ENCODE results near the gene EFCAB8. TPM values are rescaled to one million over a fixed set of nuclear protein-coding genes. Genes with fewer than 3 reads are reported as not detected.

Gene EFCAB8
- total and polyA plus RNA-seq, 4 donors: 0.25 TPM; not detected in 3

DNA sequence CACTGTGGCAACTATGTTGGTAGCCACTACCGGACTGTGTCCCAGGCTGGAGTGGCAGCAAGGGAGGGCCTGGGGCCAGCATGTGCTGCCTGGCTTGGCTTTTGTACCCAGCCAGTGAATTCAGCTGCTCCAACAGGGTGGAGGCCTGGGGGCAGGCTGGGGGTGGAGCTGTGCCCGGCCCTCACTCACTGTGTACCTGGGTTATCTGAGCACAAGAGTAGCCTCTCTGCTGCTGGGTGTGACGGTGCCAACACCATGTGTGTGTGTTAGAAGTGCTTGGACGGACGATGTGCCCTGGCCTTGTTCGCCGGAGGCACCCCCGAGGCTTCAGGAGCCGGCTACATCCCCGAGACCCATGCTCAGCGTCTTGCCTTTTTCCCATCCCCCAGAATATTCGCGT lies 49.2 kb downstream of the EFCAB8 start:
- Histone ChIP-seq H3K27me3 (ENCODE audit: control insufficient read depth in 4 of 4, insufficient read depth in 4 of 4, low read length in 3 of 4) (no peaks in the 10 kb centered on the region), H3K36me3 (ENCODE audit: control insufficient read depth in 4 of 4, insufficient read depth in 3 of 4, low read depth in 1 of 4, low read length in 3 of 4) (no peaks in the 10 kb centered on the region), H3K9ac (ENCODE audit: low read depth in 1 of 2, low read length in 2 of 2) (no peak overlapping the region), H3K27ac (ENCODE audit: low read depth in 1 of 2, low read length in 2 of 2) (no peak overlapping the region), H3K9me3 (ENCODE audit: control insufficient read depth in 4 of 4, low read length in 3 of 4) (no peaks in the 10 kb centered on the region), H3K4me1 (ENCODE audit: control insufficient read depth in 4 of 4, insufficient read depth in 4 of 4, low read length in 3 of 4) (no peaks in the 10 kb centered on the region), H3K4me3 (ENCODE audit: low read depth in 1 of 3, low read length in 3 of 3) (no peak overlapping the region)
- DNase-seq (ENCODE audit: low spot score): no peak
- TF ChIP-seq, protein P1, sequence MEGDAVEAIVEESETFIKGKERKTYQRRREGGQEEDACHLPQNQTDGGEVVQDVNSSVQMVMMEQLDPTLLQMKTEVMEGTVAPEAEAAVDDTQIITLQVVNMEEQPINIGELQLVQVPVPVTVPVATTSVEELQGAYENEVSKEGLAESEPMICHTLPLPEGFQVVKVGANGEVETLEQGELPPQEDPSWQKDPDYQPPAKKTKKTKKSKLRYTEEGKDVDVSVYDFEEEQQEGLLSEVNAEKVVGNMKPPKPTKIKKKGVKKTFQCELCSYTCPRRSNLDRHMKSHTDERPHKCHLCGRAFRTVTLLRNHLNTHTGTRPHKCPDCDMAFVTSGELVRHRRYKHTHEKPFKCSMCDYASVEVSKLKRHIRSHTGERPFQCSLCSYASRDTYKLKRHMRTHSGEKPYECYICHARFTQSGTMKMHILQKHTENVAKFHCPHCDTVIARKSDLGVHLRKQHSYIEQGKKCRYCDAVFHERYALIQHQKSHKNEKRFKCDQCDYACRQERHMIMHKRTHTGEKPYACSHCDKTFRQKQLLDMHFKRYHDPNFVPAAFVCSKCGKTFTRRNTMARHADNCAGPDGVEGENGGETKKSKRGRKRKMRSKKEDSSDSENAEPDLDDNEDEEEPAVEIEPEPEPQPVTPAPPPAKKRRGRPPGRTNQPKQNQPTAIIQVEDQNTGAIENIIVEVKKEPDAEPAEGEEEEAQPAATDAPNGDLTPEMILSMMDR (IDR thresholded peaks at IDR 0.05; ENCODE audit: low read depth, low read length, missing input control): no peak
- TF ChIP-seq EGR1 (IDR thresholded peaks at IDR 0.05; ENCODE audit: low read depth in 2 of 2): no peak
- TF ChIP-seq FOXA2 (IDR thresholded peaks at IDR 0.05): no peak
- WGBS: 84% methylated on average over 13 of the region's 13 CpGs

DNA sequence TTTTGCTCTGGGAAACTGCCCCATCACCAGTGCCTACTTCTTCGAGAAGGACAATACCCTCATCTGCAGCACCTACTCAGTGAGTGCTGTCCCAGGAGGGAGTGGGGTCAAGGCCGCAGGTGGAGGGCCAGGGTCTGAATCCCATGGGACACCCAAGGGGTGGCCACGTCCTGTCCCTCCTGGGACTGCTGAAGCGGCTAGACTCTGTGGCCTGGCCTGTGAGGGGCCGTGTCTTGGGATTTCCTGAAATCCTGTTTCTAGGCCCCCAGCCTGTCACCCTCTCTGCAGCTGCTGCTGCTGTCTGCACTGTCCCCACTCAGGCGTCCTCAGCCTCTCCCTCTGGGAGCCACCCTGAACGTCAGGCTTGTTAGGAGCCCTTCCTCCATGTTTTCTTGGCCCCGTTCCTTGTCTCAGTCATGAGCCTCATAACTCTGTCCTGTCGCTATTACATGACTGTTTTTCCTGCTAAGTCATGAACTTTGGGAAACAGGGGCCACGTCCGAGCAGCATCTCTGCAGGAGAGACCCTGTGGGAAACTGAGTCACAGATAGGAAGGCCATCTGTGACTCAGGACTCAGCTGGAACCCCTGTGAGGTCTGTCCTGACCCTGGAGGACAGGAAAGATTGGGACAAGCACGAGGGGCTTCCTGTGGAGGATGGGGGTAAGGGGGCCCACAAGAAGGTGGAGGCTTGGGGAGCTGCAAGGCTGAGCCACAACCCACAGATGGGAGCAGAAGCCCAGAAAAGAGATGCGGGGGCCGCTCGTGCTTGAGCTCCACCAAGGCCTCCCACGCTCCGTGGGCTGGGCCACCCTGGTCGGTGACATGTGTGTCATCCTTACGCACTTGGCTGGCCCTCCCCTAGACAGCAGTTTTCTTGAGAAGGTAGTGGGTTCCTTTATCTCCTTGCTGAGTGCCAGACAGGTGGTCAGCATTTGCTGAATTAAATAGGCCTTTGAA lies 49.9 kb downstream of the EFCAB8 start:
- DNase-seq (ENCODE audit: low spot score): no peak
- TF ChIP-seq, protein P2, sequence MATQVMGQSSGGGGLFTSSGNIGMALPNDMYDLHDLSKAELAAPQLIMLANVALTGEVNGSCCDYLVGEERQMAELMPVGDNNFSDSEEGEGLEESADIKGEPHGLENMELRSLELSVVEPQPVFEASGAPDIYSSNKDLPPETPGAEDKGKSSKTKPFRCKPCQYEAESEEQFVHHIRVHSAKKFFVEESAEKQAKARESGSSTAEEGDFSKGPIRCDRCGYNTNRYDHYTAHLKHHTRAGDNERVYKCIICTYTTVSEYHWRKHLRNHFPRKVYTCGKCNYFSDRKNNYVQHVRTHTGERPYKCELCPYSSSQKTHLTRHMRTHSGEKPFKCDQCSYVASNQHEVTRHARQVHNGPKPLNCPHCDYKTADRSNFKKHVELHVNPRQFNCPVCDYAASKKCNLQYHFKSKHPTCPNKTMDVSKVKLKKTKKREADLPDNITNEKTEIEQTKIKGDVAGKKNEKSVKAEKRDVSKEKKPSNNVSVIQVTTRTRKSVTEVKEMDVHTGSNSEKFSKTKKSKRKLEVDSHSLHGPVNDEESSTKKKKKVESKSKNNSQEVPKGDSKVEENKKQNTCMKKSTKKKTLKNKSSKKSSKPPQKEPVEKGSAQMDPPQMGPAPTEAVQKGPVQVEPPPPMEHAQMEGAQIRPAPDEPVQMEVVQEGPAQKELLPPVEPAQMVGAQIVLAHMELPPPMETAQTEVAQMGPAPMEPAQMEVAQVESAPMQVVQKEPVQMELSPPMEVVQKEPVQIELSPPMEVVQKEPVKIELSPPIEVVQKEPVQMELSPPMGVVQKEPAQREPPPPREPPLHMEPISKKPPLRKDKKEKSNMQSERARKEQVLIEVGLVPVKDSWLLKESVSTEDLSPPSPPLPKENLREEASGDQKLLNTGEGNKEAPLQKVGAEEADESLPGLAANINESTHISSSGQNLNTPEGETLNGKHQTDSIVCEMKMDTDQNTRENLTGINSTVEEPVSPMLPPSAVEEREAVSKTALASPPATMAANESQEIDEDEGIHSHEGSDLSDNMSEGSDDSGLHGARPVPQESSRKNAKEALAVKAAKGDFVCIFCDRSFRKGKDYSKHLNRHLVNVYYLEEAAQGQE (IDR thresholded peaks at IDR 0.05): no peak
- TF ChIP-seq JUND (IDR thresholded peaks at IDR 0.05): no peak
- TF ChIP-seq GABPA (IDR thresholded peaks at IDR 0.05 in 1 of 2, conservative IDR thresholded peaks at IDR 0.05 in 1 of 2): no peak
- no peak for TF ChIP-seq EGR1 (IDR thresholded peaks at IDR 0.05; ENCODE audit: low read depth in 2 of 2)
- no peak for TF ChIP-seq HNF4G (IDR thresholded peaks at IDR 0.05)
- no peak for TF ChIP-seq FOXA2 (IDR thresholded peaks at IDR 0.05)
- TF ChIP-seq, protein P1 (IDR thresholded peaks at IDR 0.05; ENCODE audit: low read depth, low read length, missing input control): no peak
- TF ChIP-seq TAF1 (conservative IDR thresholded peaks at IDR 0.05): no peak
- TF ChIP-seq NR2F2 (IDR thresholded peaks at IDR 0.05): no peak
- TF ChIP-seq, protein P3, sequence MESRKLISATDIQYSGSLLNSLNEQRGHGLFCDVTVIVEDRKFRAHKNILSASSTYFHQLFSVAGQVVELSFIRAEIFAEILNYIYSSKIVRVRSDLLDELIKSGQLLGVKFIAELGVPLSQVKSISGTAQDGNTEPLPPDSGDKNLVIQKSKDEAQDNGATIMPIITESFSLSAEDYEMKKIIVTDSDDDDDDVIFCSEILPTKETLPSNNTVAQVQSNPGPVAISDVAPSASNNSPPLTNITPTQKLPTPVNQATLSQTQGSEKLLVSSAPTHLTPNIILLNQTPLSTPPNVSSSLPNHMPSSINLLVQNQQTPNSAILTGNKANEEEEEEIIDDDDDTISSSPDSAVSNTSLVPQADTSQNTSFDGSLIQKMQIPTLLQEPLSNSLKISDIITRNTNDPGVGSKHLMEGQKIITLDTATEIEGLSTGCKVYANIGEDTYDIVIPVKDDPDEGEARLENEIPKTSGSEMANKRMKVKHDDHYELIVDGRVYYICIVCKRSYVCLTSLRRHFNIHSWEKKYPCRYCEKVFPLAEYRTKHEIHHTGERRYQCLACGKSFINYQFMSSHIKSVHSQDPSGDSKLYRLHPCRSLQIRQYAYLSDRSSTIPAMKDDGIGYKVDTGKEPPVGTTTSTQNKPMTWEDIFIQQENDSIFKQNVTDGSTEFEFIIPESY (IDR thresholded peaks at IDR 0.05): no peak
- TF ChIP-seq HNF4A (conservative IDR thresholded peaks at IDR 0.05): no peak
- no peak for TF ChIP-seq RAD21 (IDR thresholded peaks at IDR 0.05)
- TF ChIP-seq YY1 (IDR thresholded peaks at IDR 0.05): no peak
- TF ChIP-seq, protein P4, sequence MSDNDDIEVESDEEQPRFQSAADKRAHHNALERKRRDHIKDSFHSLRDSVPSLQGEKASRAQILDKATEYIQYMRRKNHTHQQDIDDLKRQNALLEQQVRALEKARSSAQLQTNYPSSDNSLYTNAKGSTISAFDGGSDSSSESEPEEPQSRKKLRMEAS (IDR thresholded peaks at IDR 0.05): no peak
- TF ChIP-seq RXRA (IDR thresholded peaks at IDR 0.05): no peak
- TF ChIP-seq, protein P5, sequence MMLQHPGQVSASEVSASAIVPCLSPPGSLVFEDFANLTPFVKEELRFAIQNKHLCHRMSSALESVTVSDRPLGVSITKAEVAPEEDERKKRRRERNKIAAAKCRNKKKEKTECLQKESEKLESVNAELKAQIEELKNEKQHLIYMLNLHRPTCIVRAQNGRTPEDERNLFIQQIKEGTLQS (IDR thresholded peaks at IDR 0.05): no peak
- no peak for TF ChIP-seq SP1 (IDR thresholded peaks at IDR 0.05)
- TF ChIP-seq FOXA1 (IDR thresholded peaks at IDR 0.05): no peak
- Histone ChIP-seq H3K9me3 (ENCODE audit: control insufficient read depth in 4 of 4, low read length in 3 of 4) (no peaks in the 10 kb centered on the region), H3K9ac (ENCODE audit: low read depth in 1 of 2, low read length in 2 of 2) (no peak overlapping the region), H3K27ac (ENCODE audit: low read depth in 1 of 2, low read length in 2 of 2) (no peak overlapping the region), H3K4me1 (ENCODE audit: control insufficient read depth in 4 of 4, insufficient read depth in 4 of 4, low read length in 3 of 4) (no peaks in the 10 kb centered on the region), H3K36me3 (ENCODE audit: control insufficient read depth in 4 of 4, insufficient read depth in 3 of 4, low read depth in 1 of 4, low read length in 3 of 4) (no peaks in the 10 kb centered on the region), H3K27me3 (ENCODE audit: control insufficient read depth in 4 of 4, insufficient read depth in 4 of 4, low read length in 3 of 4) (no peaks in the 10 kb centered on the region), H3K4me3 (ENCODE audit: low read depth in 1 of 3, low read length in 3 of 3) (no peak overlapping the region)
- WGBS: 82% methylated on average over 19 of the region's 19 CpGs

All from liver (tissue), 9 donors.